ENCODE data around the gene CLDN8. TPM values are rescaled to one million over a fixed set of nuclear protein-coding genes. Genes with fewer than 3 reads are reported as not detected.

CLDN8 gene
- 48.9 TPM for polyA plus RNA-seq (ENCODE audit: insufficient read length)
- long read RNA-seq, donor 1, transcript CLDN8-201 (1 exons, 2,068 nt): major isoform, 60 of 60 reads
- long read RNA-seq, donor 1, partial matches to known transcripts: 0 of 60 reads
- long read RNA-seq, donor 1, other reads (novel, unspliced or antisense): 0 of 60 reads
- long read RNA-seq, donor 2, transcript CLDN8-201 (1 exons, 2,068 nt): major isoform, 36 of 36 reads
- long read RNA-seq, donor 2, partial matches to known transcripts: 0 of 36 reads
- long read RNA-seq, donor 2, other reads (novel, unspliced or antisense): 0 of 36 reads
- long read RNA-seq, donor 3, transcript CLDN8-201 (1 exons, 2,068 nt): major isoform, 21 of 21 reads
- long read RNA-seq, donor 3, partial matches to known transcripts: 0 of 21 reads
- long read RNA-seq, donor 3, other reads (novel, unspliced or antisense): 0 of 21 reads
- long read RNA-seq, donor 4, transcript CLDN8-201 (1 exons, 2,068 nt): major isoform, 7 of 7 reads
- long read RNA-seq, donor 4, partial matches to known transcripts: 0 of 7 reads
- long read RNA-seq, donor 4, other reads (novel, unspliced or antisense): 0 of 7 reads
- long read RNA-seq, donor 5, transcript CLDN8-201 (1 exons, 2,068 nt): major isoform, 99 of 99 reads
- long read RNA-seq, donor 5, partial matches to known transcripts: 0 of 99 reads
- long read RNA-seq, donor 5, other reads (novel, unspliced or antisense): 0 of 99 reads
- long read RNA-seq, donor 6, transcript CLDN8-201 (1 exons, 2,068 nt): major isoform, 18 of 18 reads
- long read RNA-seq, donor 6, partial matches to known transcripts: 0 of 18 reads
- long read RNA-seq, donor 6, other reads (novel, unspliced or antisense): 0 of 18 reads
- long read RNA-seq, donor 7, transcript CLDN8-201 (1 exons, 2,068 nt): major isoform, 91 of 91 reads
- long read RNA-seq, donor 7, partial matches to known transcripts: 0 of 91 reads
- long read RNA-seq, donor 7, other reads (novel, unspliced or antisense): 0 of 91 reads
- long read RNA-seq, donor 8, transcript CLDN8-201 (1 exons, 2,068 nt): major isoform, 28 of 28 reads
- long read RNA-seq, donor 8, partial matches to known transcripts: 0 of 28 reads
- long read RNA-seq, donor 8, other reads (novel, unspliced or antisense): 0 of 28 reads

- DNase-seq: peak; percentile 28
Observed at GRCh38 chr21:30216041-30216723, at the start of gene CLDN8. CLDN8 (minus strand) TSS chr21:30216097; CDS start chr21:30215925, 172 bp downstream.

DNA sequence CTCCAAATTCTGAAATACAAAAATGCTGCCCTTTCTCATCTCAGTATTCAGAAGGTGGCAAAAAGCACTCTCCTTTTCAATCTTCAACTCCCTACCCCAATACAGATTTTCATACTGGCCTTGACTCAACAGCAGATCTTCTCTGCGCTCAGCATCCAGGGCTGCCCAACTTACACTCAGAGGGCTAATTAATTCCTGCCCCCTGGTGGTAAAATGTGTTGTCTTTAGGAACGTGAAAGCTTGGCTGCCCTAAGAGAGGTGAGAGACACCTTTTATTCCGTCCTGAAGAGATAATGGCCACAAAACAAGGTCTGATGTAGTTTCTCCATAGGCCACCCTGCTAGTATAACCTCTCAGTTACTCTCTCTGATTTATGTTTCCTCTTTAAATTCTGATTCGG lies 41.9 kb upstream of the CLDN8 start:
- DNase-seq: no peak

DNA sequence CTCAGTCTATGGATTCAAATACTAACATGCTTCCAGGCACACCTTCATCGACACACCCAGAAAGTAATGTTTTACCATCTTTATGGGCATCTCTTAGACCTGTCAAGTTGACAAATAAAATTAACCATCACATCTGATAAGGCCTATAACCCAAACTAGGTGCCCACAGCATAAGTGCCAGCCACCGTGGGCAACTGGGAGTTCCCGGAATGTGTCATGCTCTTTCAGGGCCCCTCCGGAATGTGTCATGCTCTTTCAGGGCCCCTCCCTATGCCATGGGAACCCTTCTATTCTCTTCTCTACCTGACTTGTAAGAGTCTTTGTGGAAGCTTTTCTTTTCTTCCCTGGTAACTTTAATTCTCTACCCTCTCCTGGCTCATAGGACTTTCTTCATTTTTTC lies 40.2 kb upstream of the CLDN8 start:
- no peak for DNase-seq

GRCh38 chr21:30255679-30256078 lies 39.8 kb upstream of the CLDN8 start:
- DNase-seq: no peak

DNA sequence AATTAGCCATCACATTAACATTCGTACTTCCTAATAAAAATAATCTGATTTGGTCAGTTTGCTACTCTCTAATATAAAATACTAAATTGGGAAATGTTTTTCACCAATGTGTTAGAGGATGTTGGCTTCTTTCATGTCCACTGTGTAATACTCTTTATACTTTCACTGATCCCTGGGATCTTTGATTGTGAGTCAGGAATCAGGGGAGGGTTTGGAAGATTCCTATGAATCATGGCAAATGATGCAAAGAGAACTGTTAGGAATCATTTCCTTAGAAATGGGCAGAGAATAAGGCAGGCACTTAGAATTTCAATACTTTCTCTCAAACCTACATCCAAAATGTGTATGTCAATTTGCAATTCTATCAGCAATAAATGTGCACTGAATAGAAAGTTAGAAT lies 35.9 kb upstream of the CLDN8 start:
- DNase-seq: no peak

GRCh38 chr21:30249936-30250335 lies 34.0 kb upstream of the CLDN8 start:
- DNase-seq: no peak

DNA sequence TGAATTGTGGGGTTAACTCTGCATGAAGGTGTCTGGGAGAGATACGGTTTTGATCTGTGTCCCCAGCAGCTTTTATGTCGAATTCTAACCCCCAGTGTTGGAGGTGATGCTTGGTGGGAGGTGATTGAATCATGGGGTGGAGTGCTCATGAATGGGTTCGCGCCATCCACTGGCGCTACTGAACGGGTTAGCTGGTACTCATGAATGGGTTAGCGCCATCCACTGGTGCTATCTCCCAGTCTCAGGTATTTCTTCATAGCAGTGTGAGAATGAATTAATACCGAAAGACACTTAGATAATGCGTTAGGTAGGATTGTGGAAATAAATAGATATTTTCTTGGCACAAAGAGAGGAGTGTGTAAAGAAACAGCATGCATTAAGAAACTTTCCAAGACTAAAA lies 32.9 kb upstream of the CLDN8 start:
- no peak for DNase-seq

DNA sequence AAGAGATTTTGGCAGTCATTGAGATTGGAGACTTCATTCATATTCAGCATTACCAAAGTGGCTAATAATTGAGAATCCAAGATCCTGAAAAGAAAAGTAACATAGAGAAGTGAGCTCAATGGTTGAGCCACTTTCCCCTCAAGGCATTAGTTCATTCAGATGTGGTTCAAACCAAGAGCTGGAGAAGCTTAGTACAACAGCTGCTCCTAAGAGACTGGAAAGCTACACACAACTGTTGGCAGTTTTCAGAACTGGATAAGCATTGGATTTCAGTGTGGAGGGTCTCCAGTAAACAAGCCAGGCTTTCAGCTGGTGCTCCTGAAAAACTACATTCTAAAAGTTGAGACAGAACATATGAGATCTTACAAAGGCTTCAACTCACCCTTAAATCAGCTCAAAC lies 29.2 kb upstream of the CLDN8 start:
- DNase-seq: no peak

GRCh38 chr21:30243691-30244090 lies 27.8 kb upstream of the CLDN8 start:
- DNase-seq: no peak

DNA sequence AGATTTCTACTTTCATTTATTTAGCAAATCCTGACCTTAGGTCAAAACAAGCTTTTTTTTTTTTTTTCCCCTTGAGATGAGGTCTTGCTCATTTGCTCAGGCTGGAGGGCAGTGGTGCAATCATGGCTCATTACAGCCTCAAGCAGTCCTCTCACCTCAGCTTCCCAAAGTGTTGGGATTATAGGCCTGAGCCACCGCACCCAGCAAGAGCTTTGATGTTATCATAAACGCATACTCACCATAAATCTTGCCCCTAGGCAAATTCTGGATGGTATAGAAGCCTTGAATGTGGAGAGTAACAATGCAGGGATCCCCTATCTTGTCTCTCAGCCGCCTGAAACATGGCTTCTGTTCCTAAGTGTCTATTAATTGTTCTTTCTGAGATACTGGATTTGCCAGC lies 24.8 kb upstream of the CLDN8 start:
- DNase-seq: no peak

GRCh38 chr21:30238168-30238567 lies 22.3 kb upstream of the CLDN8 start:
- DNase-seq: no peak

DNA sequence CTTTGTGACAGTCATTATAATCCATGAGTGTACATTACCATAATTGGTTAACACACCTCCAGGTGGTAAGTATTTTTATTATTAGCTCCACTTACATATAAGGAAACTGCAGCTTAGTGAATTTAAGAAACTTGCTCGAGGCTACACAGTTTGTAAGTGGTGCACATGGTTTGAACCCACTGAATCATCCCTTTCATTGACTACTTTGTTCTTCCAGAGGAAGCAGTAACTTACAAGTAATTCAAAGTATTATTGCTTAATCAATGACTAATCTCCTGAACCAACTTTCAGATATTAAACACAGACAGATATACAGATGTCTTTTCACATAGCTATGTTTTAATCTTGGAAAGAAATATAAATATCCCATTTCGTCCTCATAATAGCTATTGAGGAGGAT lies 18.7 kb upstream of the CLDN8 start:
- DNase-seq: no peak

- no peak for DNase-seq
Observed at GRCh38 chr21:30234050-30234449, 18.2 kb upstream of the CLDN8 start.

DNA sequence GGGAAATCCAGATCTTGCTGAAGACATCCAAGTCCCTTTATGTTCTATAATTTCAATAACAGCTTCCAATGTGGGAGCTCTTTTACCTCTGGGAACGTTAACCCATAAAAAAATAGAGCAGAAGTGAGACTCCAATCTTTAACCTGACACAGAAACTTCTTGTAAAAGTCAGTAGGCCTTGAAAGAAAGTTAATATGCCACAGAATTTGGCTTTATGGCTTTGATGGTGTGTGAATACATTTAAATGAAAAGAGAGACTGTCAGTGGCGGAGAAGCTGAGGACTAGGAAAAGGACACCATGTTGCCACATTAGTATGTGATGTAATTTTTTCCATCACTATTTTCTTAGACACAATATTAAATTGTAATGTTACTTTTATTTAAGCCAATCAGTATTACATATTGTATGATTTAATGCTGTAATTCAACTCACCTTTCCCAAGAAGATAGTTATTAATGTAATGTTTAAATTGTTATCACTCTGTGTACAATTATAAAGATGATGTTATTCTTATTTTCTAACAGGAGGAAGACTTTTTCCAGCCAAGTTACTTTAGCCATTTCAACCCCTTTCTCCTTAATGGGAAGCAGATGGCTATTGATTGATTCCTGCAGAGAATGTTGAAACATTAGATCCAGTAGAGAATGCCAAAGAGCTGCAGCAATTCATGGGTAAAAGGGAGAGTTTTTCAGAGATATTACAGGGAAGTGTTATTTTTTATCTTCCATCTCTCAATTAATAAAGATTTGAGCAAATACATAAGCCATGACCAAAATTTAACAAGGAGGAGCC lies 17.5 kb upstream of the CLDN8 start:
- no peak for DNase-seq

GRCh38 chr21:30232011-30232410 lies 16.1 kb upstream of the CLDN8 start:
- DNase-seq: no peak

DNA sequence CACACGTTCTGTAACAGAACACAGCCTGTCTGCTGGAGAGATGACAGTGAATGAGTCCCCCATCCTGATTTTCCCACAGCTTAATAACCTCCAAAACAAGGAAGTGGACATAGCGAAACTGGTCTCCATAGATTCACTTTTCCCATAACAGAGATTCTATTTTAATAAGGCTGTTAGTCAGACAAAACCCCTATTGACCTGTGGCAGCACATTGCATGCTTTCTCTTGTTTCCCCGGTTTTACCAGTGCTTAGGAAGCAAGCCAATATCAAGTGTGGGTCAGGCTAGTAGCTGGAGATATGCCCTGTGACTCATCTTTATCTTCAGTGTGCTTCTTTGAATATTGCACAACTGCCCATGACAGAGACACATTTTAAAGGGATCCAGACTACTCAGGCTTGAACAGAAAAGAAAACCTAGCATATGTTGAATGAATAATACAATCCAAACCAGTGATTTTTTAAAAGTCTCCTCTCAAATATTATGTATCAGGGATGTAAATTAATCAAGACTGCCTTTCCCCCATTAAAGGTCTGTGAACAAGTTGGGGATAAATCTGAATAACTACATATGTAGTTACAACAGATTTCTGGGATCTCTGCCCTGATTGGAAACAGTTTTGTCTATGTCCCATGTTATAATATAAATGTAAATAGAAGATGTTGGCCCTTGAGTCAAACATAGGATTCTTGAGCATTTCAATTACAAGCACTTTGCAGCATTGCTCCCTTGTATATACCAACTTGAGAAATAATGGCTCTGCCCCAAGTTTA lies 11.9 kb upstream of the CLDN8 start:
- DNase-seq: no peak

DNA sequence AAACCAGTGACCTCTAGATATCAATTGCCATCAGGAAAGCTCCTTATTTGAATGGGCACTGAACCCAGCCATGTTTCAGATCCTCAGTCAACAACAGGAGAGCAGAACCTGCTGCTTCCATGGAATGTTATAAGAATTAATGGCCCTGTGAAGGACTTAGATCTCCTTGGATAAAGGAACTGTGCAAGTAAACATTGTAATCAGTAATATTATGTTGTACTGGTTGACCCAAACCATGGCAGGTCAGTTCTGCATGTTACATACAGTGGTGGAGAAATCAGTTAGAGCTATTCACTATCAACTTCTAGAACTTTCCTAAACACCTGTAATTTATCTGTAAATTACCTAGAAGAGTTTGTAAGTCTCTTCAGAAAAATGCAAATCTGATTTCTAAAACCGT lies 11.2 kb upstream of the CLDN8 start:
- DNase-seq: no peak

DNA sequence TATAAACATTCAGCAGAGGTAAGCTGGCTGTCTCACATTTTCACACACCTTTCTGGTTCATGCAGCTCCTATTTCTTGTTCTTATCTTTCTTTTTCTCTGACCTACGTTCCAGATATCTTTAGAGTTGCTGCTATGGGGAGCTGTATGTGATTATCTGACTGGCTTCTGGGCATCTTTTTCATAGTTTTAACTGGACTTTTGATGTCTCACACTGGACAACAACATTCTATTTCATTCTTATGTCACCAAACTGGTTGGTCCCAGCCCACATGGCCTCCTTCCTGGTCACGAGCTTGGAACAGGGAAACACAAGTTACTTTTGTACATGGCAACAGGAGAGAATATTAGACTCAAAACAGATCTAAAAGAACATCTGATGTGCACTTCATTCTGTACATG lies 7.7 kb upstream of the CLDN8 start:
- no peak for DNase-seq

DNA sequence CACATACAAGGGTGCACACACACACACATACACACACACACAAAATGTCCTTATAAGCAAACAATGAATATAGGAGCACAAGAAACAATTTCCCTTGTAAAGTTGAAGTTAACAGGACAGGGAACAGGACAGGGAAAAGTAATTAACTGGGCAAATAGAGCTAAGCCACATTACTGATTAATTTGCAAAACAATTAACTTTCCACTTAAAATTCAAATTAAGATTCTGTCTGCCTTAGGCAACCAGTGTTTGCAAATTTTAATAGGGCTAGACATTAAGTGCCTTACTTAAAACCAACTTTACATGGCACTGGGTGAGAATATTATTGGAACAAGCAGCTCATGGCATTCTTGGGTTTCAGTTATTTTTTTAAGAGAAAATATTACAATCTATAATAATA lies 6.8 kb upstream of the CLDN8 start:
- no peak for DNase-seq

GRCh38 chr21:30211071-30211470 lies 4.8 kb downstream of the CLDN8 start:
- DNase-seq: no peak

DNA sequence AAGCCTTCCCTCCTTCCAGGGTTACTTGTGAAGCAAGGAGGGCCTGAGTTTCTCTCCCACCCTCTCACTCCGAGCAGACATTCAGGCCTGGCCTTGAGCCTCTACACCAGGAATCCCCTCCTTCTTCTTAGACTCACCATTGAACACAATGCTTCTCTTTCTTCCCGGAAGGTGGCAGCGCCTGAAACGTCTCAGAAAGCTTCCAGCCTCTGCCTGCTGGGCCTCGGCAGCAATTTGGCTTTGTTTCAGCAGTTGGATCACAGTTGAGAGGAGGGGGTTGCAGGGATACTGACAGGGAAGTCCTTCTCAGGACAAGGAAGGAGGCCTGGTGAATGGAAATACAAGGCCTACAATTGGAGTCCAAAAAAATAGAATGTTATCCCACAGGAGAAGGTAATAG lies 6.3 kb downstream of the CLDN8 start:
- DNase-seq: no peak
